ENCODE measurements around the gene ABHD16B.
A peak's percentile ranks its signal among the peaks of the same experiment; 100 is the strongest.

ABHD16B gene

GRCh38 chr20:63886921-63887320 is 25.6 kb downstream of the ABHD16B start:
- in situ Hi-C loops (cut with HindIII; ENCODE audit: low pct_ligation_motif_present, low pct_unique_long_range_greater_than_20kb, low sequenced_read_pairs) = no loop called here
- no peak for DNase-seq

- DNase-seq = no peak
- in situ Hi-C loops (cut with HindIII; ENCODE audit: low pct_ligation_motif_present, low pct_unique_long_range_greater_than_20kb, low sequenced_read_pairs) = no loop called here
Measured at GRCh38 chr20:63889241-63890200, 28.2 kb downstream of the ABHD16B start.

GRCh38 chr20:63890201-63890576 is 28.9 kb downstream of the ABHD16B start:
- DNase-seq = no peak
- in situ Hi-C loops (cut with HindIII; ENCODE audit: low pct_ligation_motif_present, low pct_unique_long_range_greater_than_20kb, low sequenced_read_pairs) = no loop called here

GRCh38 chr20:63890616-63891015 is 29.3 kb downstream of the ABHD16B start:
- in situ Hi-C loops (cut with HindIII; ENCODE audit: low pct_ligation_motif_present, low pct_unique_long_range_greater_than_20kb, low sequenced_read_pairs) = no loop called here
- DNase-seq = no peak

GRCh38 chr20:63891061-63892002 is 30.0 kb downstream of the ABHD16B start:
- in situ Hi-C loops (cut with HindIII; ENCODE audit: low pct_ligation_motif_present, low pct_unique_long_range_greater_than_20kb, low sequenced_read_pairs) = no loop called here

GRCh38 chr20:63892402-63892801 is 31.1 kb downstream of the ABHD16B start:
- in situ Hi-C loops (cut with HindIII; ENCODE audit: low pct_ligation_motif_present, low pct_unique_long_range_greater_than_20kb, low sequenced_read_pairs) = no loop called here
- no peak for DNase-seq

More at GRCh38 chr20:63891061-63892002, 30.0 kb downstream of the ABHD16B start:
- DNase-seq = no peak

- in situ Hi-C loops (cut with HindIII; ENCODE audit: low pct_ligation_motif_present, low pct_unique_long_range_greater_than_20kb, low sequenced_read_pairs) = no loop called here
- no peak for DNase-seq
Measured at GRCh38 chr20:63893999-63894357, 32.7 kb downstream of the ABHD16B start.

- in situ Hi-C loops (cut with HindIII; ENCODE audit: low pct_ligation_motif_present, low pct_unique_long_range_greater_than_20kb, low sequenced_read_pairs) = no loop called here
- peak; percentile 86 for DNase-seq
Measured at GRCh38 chr20:63894358-63895201, 33.3 kb downstream of the ABHD16B start, which contains the start of gene DNAJC5. Gene DNAJC5 (plus strand): TSS chr20:63895126. CDS start chr20:63928346, 33,220 bp downstream.

- DNase-seq = no peak
- in situ Hi-C loops (cut with HindIII; ENCODE audit: low pct_ligation_motif_present, low pct_unique_long_range_greater_than_20kb, low sequenced_read_pairs) = no loop called here
Measured at GRCh38 chr20:63895202-63895951, 34.1 kb downstream of the ABHD16B start.

GRCh38 chr20:63895952-63896263 is 34.6 kb downstream of the ABHD16B start:
- DNase-seq = peak; percentile 18
- in situ Hi-C loops (cut with HindIII; ENCODE audit: low pct_ligation_motif_present, low pct_unique_long_range_greater_than_20kb, low sequenced_read_pairs) = no loop called here

GRCh38 chr20:63896264-63897105 is 35.2 kb downstream of the ABHD16B start:
- in situ Hi-C loops (cut with HindIII; ENCODE audit: low pct_ligation_motif_present, low pct_unique_long_range_greater_than_20kb, low sequenced_read_pairs) = no loop called here
- peak; percentile 40 for DNase-seq

GRCh38 chr20:63897978-63898561 is 36.8 kb downstream of the ABHD16B start:
- in situ Hi-C loops (cut with HindIII; ENCODE audit: low pct_ligation_motif_present, low pct_unique_long_range_greater_than_20kb, low sequenced_read_pairs) = no loop called here

GRCh38 chr20:63898882-63899558 is 37.7 kb downstream of the ABHD16B start:
- in situ Hi-C loops (cut with HindIII; ENCODE audit: low pct_ligation_motif_present, low pct_unique_long_range_greater_than_20kb, low sequenced_read_pairs) = no loop called here
- DNase-seq = no peak

More at GRCh38 chr20:63897978-63898561, 36.8 kb downstream of the ABHD16B start:
- no peak for DNase-seq

- in situ Hi-C loops (cut with HindIII; ENCODE audit: low pct_ligation_motif_present, low pct_unique_long_range_greater_than_20kb, low sequenced_read_pairs) = no loop called here
- DNase-seq = no peak
Measured at GRCh38 chr20:63900413-63900812, 39.1 kb downstream of the ABHD16B start.

GRCh38 chr20:63903796-63904561 is 42.7 kb downstream of the ABHD16B start:
- no peak for DNase-seq
- in situ Hi-C loops (cut with HindIII; ENCODE audit: low pct_ligation_motif_present, low pct_unique_long_range_greater_than_20kb, low sequenced_read_pairs) = no loop called here
